ENCODE results near the gene PCSK7.

DNA sequence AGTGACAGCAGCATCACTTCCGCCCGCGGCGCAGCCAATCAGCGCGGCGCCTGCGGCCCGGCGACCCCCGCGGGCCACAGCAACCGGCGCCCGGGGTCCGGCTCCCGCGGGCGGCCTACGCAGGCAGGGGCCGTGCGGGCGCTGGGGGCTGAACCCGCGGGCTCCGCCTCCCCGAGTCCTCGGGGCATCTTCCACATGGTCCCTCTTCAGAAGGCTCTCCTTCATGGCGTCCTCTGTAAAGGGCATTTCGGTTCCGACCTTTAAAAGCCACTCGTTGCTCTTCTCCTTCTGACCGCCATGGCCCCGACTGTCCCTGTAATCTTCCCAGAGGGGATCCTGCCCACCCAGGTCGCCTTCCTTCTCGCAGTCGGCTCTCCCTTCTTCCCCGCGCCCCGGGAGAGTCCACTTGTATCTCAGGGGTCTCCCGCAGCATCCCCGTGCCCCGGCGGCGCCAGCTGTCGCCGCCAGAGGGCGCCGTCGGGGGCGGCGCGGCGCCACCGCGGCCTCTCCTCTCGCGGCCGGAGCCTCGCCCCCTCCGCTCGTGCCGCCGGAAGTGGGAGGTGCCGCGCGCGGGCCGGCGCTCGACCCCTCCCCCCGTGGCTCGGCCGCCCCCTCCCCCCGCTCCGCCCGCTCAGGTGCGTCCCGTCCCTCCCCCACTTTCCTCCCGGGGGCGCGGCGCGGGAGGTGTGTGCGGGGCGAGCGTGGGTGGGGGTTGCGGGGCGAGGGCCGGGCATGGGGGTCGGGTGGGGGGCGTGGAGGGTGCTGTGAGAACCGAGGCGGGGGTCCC lies 412 bp upstream of the PCSK7 start, which contains the start of gene RNF214:
- TF ChIP-seq CTCF (IDR thresholded peaks at IDR 0.05) (peak; percentile 82 to 99 (median 98)), POLR2A (IDR thresholded peaks at IDR 0.05) (peak; percentile 72 to 73)
